HG02798 (cell line): Measurements from ENCODE around the gene KLHL15.
"Not testable (repeated sequence)": the region's sequence is repeated elsewhere in the genome, so short reads cannot be mapped to it uniquely, and the experiment has no call there.

Experiments
- ATAC-seq: cut with Tn5 transposase; IDR thresholded peaks from one replicate; pipeline ENCODE4 v1.9.1; 2021; ENCODE audit warnings: mild to moderate bottlenecking; ENCODE audit not compliant: unreplicated experiment, poor library complexity

KLHL15 gene

DNA sequence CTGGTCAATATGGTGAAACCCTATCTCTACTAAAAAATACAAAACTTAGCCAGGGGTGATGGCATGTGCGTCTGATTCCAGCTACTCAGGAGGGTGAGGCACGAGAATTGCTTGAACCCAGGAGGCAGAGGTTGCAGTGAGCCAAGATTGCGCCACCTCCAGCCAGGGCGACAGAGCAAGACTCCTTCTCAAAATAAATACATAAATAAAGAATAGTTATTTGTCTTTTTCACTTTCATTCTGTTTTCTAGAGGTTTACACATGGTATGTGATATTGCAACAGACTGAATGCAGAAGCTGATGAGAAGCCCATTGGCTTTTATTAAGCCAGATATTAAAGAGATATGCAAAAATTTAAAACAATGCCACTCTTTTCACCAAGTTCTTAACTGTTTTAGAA, 8.2 kb downstream of the KLHL15 start:
- no peak for ATAC-seq

DNA sequence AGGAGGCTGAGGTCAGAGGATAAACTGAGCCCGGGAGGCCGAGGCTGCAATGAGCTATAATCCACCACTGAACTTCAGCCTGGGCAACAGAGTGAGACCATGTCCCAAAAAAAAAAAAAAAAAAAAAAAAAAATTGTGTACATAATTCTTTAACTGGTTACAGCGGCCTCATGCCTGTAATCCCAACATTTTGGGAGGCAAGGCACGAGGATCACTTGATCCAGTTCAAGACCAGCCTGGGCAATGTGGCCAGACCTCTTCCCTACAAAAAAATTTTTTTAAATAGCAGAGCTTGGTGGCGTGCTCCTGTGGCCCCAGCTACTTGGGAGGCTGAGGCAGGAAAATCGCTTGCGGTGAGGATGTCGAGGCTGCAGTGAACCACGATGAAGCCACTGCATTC, 9.3 kb downstream of the KLHL15 start:
- ATAC-seq, result no peak

DNA sequence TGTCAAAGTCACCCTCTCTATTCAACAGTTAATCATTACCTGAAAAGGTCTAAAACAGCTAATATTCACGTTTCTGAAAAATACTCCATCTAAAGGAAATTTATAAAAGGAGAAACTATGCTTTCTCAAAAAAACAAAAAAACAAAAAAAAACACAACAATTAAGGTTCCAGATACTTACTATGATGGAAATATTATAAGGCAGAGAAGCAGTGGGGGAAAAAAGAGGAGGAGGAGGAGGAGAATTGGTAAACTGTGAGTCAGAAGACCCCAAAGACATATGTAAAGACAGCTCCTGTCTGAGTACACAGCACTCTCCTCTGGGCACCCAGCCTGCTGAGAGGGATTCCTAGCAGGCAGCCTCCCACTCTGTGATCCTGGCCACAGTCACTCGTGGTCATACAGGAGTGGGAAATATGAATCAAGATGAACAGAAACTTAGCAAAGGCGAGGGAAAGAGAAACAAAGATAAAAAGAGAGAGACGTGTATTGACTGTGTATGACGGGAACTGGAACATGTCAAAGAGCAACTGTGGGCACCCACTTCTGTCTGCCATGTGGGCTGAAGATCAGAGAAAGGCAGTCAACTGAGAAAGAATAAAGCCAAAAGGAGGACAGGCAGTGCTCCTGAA, 12.5 kb downstream of the KLHL15 start:
- peak; percentile 84 for ATAC-seq

- no peak for ATAC-seq
These were observed 14.7 kb downstream of the KLHL15 start for GRCh38 chrX:24012266-24012665.

- no peak for ATAC-seq
These were observed 21.1 kb downstream of the KLHL15 start for GRCh38 chrX:24005867-24006266.

GRCh38 chrX:24005028-24005427, 22.0 kb downstream of the KLHL15 start:
- ATAC-seq, result peak; percentile 75

GRCh38 chrX:24002792-24003191, 24.2 kb downstream of the KLHL15 start:
- ATAC-seq, result no peak

DNA sequence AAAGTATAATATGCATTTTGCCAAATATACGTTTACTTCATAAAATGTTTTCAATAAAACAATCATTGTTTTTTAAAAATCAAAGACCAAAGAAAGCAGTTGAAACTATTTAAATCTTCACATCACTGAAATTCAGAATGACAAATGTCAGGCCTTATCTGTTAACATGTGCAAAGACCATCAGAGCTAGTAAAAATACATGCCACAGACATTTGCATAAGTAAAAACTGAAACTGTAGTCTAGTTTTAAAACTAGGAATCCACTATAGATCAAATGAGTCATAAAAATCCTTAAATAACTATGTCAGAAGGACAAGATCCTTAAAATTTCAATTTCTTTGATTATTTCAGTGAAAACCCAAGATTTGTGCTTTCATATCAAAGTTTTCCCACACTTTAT, 24.8 kb downstream of the KLHL15 start:
- peak; percentile 62 for ATAC-seq

- no peak for ATAC-seq
These were observed 27.3 kb downstream of the KLHL15 start for GRCh38 chrX:23999671-24000070.

DNA sequence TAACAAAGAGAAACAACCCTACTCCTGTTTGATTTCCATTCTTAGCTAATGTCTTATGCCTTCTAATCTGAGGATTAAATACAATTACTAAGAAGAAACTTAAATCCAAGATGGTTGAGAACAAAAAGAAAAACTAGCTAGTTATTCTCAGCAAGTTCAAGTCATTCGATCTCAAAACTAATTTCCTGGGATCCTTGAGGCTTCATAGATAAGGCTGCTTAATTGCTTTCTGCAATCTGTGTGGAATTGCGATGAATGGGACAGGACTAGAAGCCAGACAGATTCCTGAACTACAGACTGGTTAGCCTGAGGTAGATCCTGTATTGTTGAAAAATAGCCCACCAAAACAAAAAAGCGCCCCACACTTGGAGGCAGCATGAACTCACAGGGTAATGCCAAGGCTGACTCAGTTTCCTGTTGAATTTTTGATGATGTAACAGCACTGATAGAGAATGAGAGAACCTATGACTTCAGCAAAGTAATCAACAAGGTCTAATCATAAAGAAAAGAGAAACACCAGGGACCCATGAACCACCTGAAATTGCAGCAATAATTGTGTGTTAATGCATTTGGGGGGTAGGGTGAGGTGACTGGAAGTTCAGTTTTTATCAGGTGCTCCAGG, 33.9 kb downstream of the KLHL15 start:
- ATAC-seq, result no peak

DNA sequence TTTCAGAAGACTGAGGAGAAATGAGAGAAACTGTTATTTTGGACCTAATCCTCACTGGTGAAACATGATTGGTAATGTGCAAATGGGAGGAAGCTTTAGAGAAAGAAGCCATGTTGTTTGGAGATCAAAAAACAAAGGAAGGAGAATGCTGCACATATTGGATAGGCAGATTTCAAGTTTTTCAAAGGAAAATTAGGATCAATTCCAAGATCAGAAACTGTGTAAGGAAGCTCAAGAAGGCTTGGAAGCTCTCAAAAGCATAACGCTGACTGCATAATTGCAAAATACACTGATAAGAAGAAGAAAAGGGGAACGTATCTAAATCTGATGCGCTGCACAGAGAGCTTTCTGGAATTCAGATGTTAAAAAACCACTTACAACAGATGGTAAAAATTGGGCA, 34.6 kb downstream of the KLHL15 start:
- ATAC-seq, result no peak

- no peak for ATAC-seq
These were observed 36.5 kb downstream of the KLHL15 start for GRCh38 chrX:23990455-23990854.

DNA sequence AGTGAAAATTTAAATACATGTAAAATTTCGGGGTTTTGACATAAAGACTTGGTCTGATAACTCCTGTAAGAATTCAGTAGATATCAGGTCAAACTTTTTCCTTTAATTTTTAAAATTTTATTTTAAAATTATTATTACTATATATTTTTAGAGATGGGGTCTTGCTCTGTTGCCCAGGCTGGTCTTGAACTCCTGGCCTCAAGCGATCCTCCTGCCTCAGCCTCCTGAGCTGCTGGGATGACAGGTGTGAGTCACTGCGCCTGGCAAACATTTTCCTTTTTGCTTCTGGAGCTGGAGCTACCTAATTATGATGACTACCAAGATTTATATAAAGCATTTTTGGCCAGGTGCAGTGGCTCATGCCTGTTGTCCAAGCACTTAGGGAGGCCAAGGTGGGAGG, 37.3 kb downstream of the KLHL15 start:
- ATAC-seq, result no peak

- no peak for ATAC-seq
These were observed 44.1 kb downstream of the KLHL15 start for GRCh38 chrX:23982891-23983290.

DNA sequence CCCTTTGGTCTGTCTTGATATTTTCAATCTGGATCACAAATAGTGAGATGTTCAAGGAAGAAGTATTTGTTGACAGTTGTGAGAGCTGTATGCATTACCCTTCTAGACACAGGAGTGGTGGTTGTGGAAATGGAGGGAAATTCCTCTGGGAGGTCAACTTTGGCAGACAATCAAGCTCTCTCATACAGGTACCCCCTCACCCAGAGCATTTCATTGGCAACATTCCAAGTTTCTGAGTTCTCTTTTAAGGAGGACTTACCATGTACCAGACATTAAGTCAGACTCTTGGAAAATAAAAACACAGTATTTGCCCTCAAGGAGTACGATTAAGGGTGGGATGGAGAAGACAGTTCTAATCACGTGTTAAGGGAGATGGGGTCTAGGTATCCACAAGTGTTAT, 45.3 kb downstream of the KLHL15 start:
- ATAC-seq, result no peak

DNA sequence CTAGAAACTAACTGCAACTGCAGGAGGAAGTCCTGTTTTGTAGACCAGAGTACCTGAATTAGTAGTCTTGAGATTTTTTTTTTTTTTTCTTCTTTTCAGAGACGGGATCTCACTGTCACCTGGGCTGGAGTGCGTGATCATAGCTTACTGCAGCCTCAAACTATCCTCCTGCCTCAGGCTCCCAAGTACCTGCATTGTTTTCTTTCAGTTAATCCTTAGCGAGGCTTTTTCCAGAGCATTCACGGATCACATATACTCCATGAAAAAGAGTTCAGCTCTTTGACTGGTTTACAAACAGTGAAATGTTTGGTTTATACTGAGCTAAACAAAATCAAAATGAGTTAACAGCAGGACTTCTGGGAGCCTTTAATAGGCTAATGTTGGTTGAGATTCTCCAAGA, 45.8 kb downstream of the KLHL15 start:
- no peak for ATAC-seq

DNA sequence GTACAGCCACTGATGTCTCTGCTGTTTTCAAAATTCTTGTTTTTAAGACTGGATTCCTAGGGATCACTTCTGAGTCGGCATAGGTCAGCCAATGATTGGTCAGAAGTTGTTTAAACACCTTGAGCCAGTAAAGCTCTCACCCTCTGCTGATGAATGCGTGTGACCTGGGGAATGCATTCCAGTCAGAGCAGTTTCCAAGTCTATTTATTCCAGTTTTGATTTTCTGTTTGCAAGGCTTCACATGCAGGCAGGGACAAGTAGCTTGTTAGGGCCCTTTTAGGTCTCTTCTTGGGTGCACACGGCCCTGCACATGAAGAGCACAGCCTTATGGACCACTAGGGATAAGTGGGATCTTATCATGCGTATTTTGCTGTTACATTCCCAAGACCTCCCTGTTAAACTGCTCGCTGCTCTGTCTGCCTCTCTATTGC, 47.0 kb downstream of the KLHL15 start:
- ATAC-seq, result no peak

DNA sequence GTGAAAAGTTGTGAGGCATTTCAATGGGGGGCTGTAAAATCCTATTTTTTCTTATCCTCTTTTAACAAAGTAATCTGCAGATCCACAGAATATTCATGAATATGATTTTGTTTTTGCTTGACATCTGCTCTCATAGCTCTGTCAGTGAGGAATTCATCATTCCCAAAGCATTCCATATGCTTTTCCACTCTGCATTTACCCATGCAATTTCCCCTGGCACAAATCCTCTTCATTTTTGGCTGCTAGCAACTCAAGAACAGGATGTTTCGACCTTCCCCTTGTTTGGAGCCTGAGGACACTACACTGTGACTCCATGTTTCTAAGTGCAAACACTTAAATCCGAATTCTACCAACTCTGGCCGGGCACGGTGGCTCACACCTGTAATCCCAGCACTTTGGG, 48.5 kb downstream of the KLHL15 start:
- ATAC-seq, result no peak

- ATAC-seq, result not testable (repeated sequence)
These were observed 61.4 kb downstream of the KLHL15 start for GRCh38 chrX:23965630-23966029.

- ATAC-seq, result no peak
These were observed 62.8 kb downstream of the KLHL15 start for GRCh38 chrX:23964191-23964590.

- ATAC-seq, result no peak
These were observed 67.2 kb downstream of the KLHL15 start for GRCh38 chrX:23959781-23960180.

GRCh38 chrX:23954396-23954795, 72.6 kb downstream of the KLHL15 start:
- ATAC-seq, result no peak
